Measurements from ENCODE around the gene MEF2C. TPM values are rescaled to one million over a fixed set of nuclear protein-coding genes. Genes with fewer than 3 reads are reported as not detected.
A peak's percentile ranks its signal among the peaks of the same experiment; 100 is the strongest.

Gene MEF2C
- total RNA-seq, 2 donors from 2014 or later: 0.09 to 0.27 TPM

GRCh38 chr5:88677376-88677895, 205.5 kb downstream of the MEF2C start:
- ATAC-seq (no peak), DNase-seq (ENCODE audit: low spot score in 2 of 2) (no peak)
- Mint-ChIP-seq H3K27ac (no peak overlapping the region), H3K36me3 (peaks cover 16 to 41% of the 10 kb centered on the region in 2 donors), H3K9me3 (peaks cover 0 to 7% of the 10 kb centered on the region in 2 donors)

GRCh38 chr5:88676637-88677375, 206.2 kb downstream of the MEF2C start:
- H3K27ac Mint-ChIP-seq: peak overlapping the region in 1 of 2 donors; percentile 38
- no peak for ATAC-seq
- peaks cover 16 to 47% of the 10 kb centered on the region in 2 donors for H3K36me3 Mint-ChIP-seq
- peaks cover 0 to 7% of the 10 kb centered on the region in 2 donors for H3K9me3 Mint-ChIP-seq
- DNase-seq (ENCODE audit: low spot score in 2 of 2): no peak

- ATAC-seq: peak in 1 of 2 donors; percentile 18
- DNase-seq (ENCODE audit: low spot score in 2 of 2): no peak
- Mint-ChIP-seq H3K9me3 (peaks cover 0 to 7% of the 10 kb centered on the region in 2 donors), H3K36me3 (peaks cover 16 to 48% of the 10 kb centered on the region in 2 donors), H3K27ac (peak overlapping the region in 1 of 2 donors; percentile 38)
These were observed 207.0 kb downstream of the MEF2C start for GRCh38 chr5:88675708-88676636.

- ATAC-seq (peak; percentile 18 to 34), DNase-seq (ENCODE audit: low spot score in 2 of 2) (no peak)
- H3K9me3 Mint-ChIP-seq: peaks cover 0 to 7% of the 10 kb centered on the region in 2 donors
- peaks cover 16 to 48% of the 10 kb centered on the region in 2 donors for H3K36me3 Mint-ChIP-seq
- peak overlapping the region in 1 of 2 donors; percentile 68 for H3K27ac Mint-ChIP-seq
These were observed 207.7 kb downstream of the MEF2C start for GRCh38 chr5:88675168-88675707.

GRCh38 chr5:88674356-88675167, 208.4 kb downstream of the MEF2C start:
- H3K36me3 Mint-ChIP-seq: peaks cover 16 to 46% of the 10 kb centered on the region in 2 donors
- no peak for DNase-seq (ENCODE audit: low spot score in 2 of 2)
- peaks cover 0 to 7% of the 10 kb centered on the region in 2 donors for H3K9me3 Mint-ChIP-seq
- H3K27ac Mint-ChIP-seq: no peak overlapping the region
- ATAC-seq: peak; percentile 45 to 80

GRCh38 chr5:88673253-88674105, 209.5 kb downstream of the MEF2C start:
- DNase-seq (ENCODE audit: low spot score in 2 of 2) (no peak), ATAC-seq (no peak)
- Mint-ChIP-seq H3K36me3 (peaks cover 16 to 44% of the 10 kb centered on the region in 2 donors), H3K9me3 (peaks cover 0 to 7% of the 10 kb centered on the region in 2 donors), H3K27ac (no peak overlapping the region)

- ATAC-seq (no peak), DNase-seq (ENCODE audit: low spot score in 2 of 2) (no peak)
- H3K36me3 Mint-ChIP-seq: peaks cover 13 to 43% of the 10 kb centered on the region in 2 donors
- H3K9me3 Mint-ChIP-seq: peaks cover 0 to 8% of the 10 kb centered on the region in 2 donors
- H3K27ac Mint-ChIP-seq: no peak overlapping the region
These were observed 210.2 kb downstream of the MEF2C start for GRCh38 chr5:88672644-88673252.

- H3K36me3 Mint-ChIP-seq: peaks cover 16 to 48% of the 10 kb centered on the region in 2 donors
- DNase-seq (ENCODE audit: low spot score in 2 of 2) (no peak), ATAC-seq (no peak)
- no peak overlapping the region for H3K27ac Mint-ChIP-seq
- H3K9me3 Mint-ChIP-seq: peaks cover 0 to 8% of the 10 kb centered on the region in 2 donors
These were observed 211.2 kb downstream of the MEF2C start for GRCh38 chr5:88671505-88672499.

GRCh38 chr5:88671106-88671504, 211.9 kb downstream of the MEF2C start:
- Mint-ChIP-seq H3K9me3 (peaks cover 0 to 4% of the 10 kb centered on the region in 2 donors), H3K27ac (no peak overlapping the region), H3K36me3 (peaks cover 22 to 49% of the 10 kb centered on the region in 2 donors)
- no peak for DNase-seq (ENCODE audit: low spot score in 2 of 2)
- ATAC-seq: no peak

- no peak overlapping the region for H3K27ac Mint-ChIP-seq
- peaks cover 0 to 4% of the 10 kb centered on the region in 2 donors for H3K9me3 Mint-ChIP-seq
- ATAC-seq: no peak
- peaks cover 24 to 44% of the 10 kb centered on the region in 2 donors for H3K36me3 Mint-ChIP-seq
- DNase-seq (ENCODE audit: low spot score in 2 of 2): no peak
These were observed 212.5 kb downstream of the MEF2C start for GRCh38 chr5:88670461-88670860.

GRCh38 chr5:88669371-88670050, 213.5 kb downstream of the MEF2C start:
- no peak for DNase-seq (ENCODE audit: low spot score in 2 of 2)

GRCh38 chr5:88667496-88668201, 215.3 kb downstream of the MEF2C start:
- Mint-ChIP-seq H3K9me3 (peaks cover 0 to 11% of the 10 kb centered on the region in 2 donors), H3K36me3 (peaks cover 19 to 36% of the 10 kb centered on the region in 2 donors), H3K27ac (no peak overlapping the region)
- no peak for ATAC-seq
- no peak for DNase-seq (ENCODE audit: low spot score in 2 of 2)

More at GRCh38 chr5:88669371-88670050, 213.5 kb downstream of the MEF2C start:
- ATAC-seq: no peak
- Mint-ChIP-seq H3K27ac (no peak overlapping the region), H3K36me3 (peaks cover 19 to 38% of the 10 kb centered on the region in 2 donors), H3K9me3 (peaks cover 0 to 4% of the 10 kb centered on the region in 2 donors)

Measured in activated naive CD4-positive, alpha-beta T cell treated with anti-CD3 and anti-CD28 coated beads, Interleukin-2, amount 50 U/mL, for 72 hours (primary cell).